Measurements from ENCODE around the gene UNG.
A peak's percentile ranks its signal among the peaks of the same experiment; 100 is the strongest.
"Not testable (repeated sequence)": the region's sequence is repeated elsewhere in the genome, so short reads cannot be mapped to it uniquely, and the experiment has no call there.

UNG gene

GRCh38 chr12:109097435-109098182 is at the start of gene UNG:
TSS of gene UNG (plus strand) at chr12:109097597. CDS start at chr12:109097680, 83 bp downstream.
- peak; percentile 99 for DNase-seq (ENCODE audit: low spot score)

GRCh38 chr12:109048706-109049105 is 48.7 kb upstream of the UNG start:
- DNase-seq (ENCODE audit: low spot score), result not testable (repeated sequence)

GRCh38 chr12:109049794-109050193 is 47.6 kb upstream of the UNG start:
- DNase-seq (ENCODE audit: low spot score), result not testable (repeated sequence)

- DNase-seq (ENCODE audit: low spot score), result no peak
These were observed 45.3 kb upstream of the UNG start for GRCh38 chr12:109052097-109052413.

GRCh38 chr12:109052414-109053323 is 44.7 kb upstream of the UNG start, which contains the start of gene USP30:
TSS of gene USP30 (plus strand) at chr12:109052576. CDS start at chr12:109052679, 103 bp downstream.
- DNase-seq (ENCODE audit: low spot score), result peak; percentile 93

GRCh38 chr12:109053382-109054123 is 43.8 kb upstream of the UNG start:
- DNase-seq (ENCODE audit: low spot score), result no peak

GRCh38 chr12:109054124-109054513 is 43.3 kb upstream of the UNG start:
- not testable (repeated sequence) for DNase-seq (ENCODE audit: low spot score)

- no peak for DNase-seq (ENCODE audit: low spot score)
These were observed 42.9 kb upstream of the UNG start for GRCh38 chr12:109054520-109054919.

GRCh38 chr12:109056891-109057290 is 40.5 kb upstream of the UNG start:
- DNase-seq (ENCODE audit: low spot score), result no peak

- DNase-seq (ENCODE audit: low spot score), result no peak
These were observed 40.0 kb upstream of the UNG start for GRCh38 chr12:109057376-109057775.

GRCh38 chr12:109058773-109059172 is 38.6 kb upstream of the UNG start:
- no peak for DNase-seq (ENCODE audit: low spot score)

- DNase-seq (ENCODE audit: low spot score), result no peak
These were observed 33.3 kb upstream of the UNG start for GRCh38 chr12:109064143-109064542.

GRCh38 chr12:109065154-109065852 is 32.1 kb upstream of the UNG start:
- peak; percentile 19 for DNase-seq (ENCODE audit: low spot score)

GRCh38 chr12:109065853-109066193 is 31.6 kb upstream of the UNG start:
- DNase-seq (ENCODE audit: low spot score), result no peak

GRCh38 chr12:109069307-109070271 is 27.8 kb upstream of the UNG start:
- DNase-seq (ENCODE audit: low spot score), result peak; percentile 86

- DNase-seq (ENCODE audit: low spot score), result no peak
These were observed 22.5 kb upstream of the UNG start for GRCh38 chr12:109074866-109075265.

- no peak for DNase-seq (ENCODE audit: low spot score)
These were observed 14.6 kb upstream of the UNG start for GRCh38 chr12:109082751-109083150.

- no peak for DNase-seq (ENCODE audit: low spot score)
These were observed 13.0 kb upstream of the UNG start for GRCh38 chr12:109084425-109084824.

- no peak for DNase-seq (ENCODE audit: low spot score)
These were observed 11.8 kb upstream of the UNG start for GRCh38 chr12:109085590-109085989.

- no peak for DNase-seq (ENCODE audit: low spot score)
These were observed 10.1 kb upstream of the UNG start for GRCh38 chr12:109087250-109087649.

GRCh38 chr12:109088818-109089217 is 8.6 kb upstream of the UNG start:
- no peak for DNase-seq (ENCODE audit: low spot score)

All from LoVo (cell line).